Kidney (tissue), 14 donors: ENCODE measurements around the gene DAP3. TPM values are rescaled to one million over a fixed set of nuclear protein-coding genes. Genes with fewer than 3 reads are reported as not detected.
"Not testable (repeated sequence)": the region's sequence is repeated elsewhere in the genome, so short reads cannot be mapped to it uniquely, and the experiment has no call there.

Source experiments
- DNase-seq, 5 donors: peaks; one replicate each; pipeline ENCODE4 v3.0.0-alpha.2; 2013 to 2020
- FAIRE-seq: peaks from 2 replicates; lab custom pipeline; 2012; peaks lifted over from hg19 to GRCh38; lab: Jason Lieb, UNC
- H3K27ac ChIP-seq, 2 donors: one replicate each; pipeline ENCODE4 v1.7.0; 2013; ENCODE audit warnings: low read depth in 2 of 2, low read length in 2 of 2, inconsistent platforms in 1 of 2
- H3K27me3 ChIP-seq: one replicate; pipeline ENCODE4 v1.7.1; 2013; ENCODE audit warnings: low read length, inconsistent platforms; ENCODE audit not compliant: control insufficient read depth, insufficient read depth
- H3K36me3 ChIP-seq, 3 donors: one replicate each; pipeline versions ENCODE4 v1.7.0 to v1.7.1; 2013; ENCODE audit warnings: low read length in 3 of 3, control low read depth in 1 of 3, inconsistent platforms in 1 of 3; ENCODE audit not compliant: insufficient read depth in 3 of 3, control insufficient read depth in 2 of 3
- H3K4me1 ChIP-seq, 3 donors: one replicate each; pipeline versions ENCODE4 v1.7.0 to v1.7.1; 2013; ENCODE audit warnings: low read length in 3 of 3, inconsistent platforms in 1 of 3, low read depth in 1 of 3; ENCODE audit not compliant: control insufficient read depth in 2 of 3, insufficient read depth in 2 of 3
- H3K4me3 ChIP-seq, 3 donors: one replicate each; pipeline versions ENCODE4 v1.7.0 to v1.8.1; 2013; ENCODE audit warnings: low read length in 3 of 3, control low read depth in 1 of 3, inconsistent platforms in 1 of 3
- H3K9ac ChIP-seq, 3 donors: one replicate each; pipeline versions ENCODE4 v1.7.0 to v1.7.1; 2013; ENCODE audit warnings: low read length in 3 of 3, control low read depth in 1 of 3, inconsistent platforms in 1 of 3
- H3K9me3 ChIP-seq, 3 donors: one replicate each; pipeline versions ENCODE4 v1.7.0 to v1.7.1; 2013; ENCODE audit warnings: low read length in 3 of 3, control low read depth in 1 of 3, inconsistent platforms in 1 of 3; ENCODE audit not compliant: control insufficient read depth in 2 of 3, insufficient read depth in 1 of 3
- intact Hi-C: fragments of 100-400 bp; cut with DNase I; formaldehyde crosslinking; loops from one replicate; pipeline ENCODE4 v1.11.1; 2022
- polyA plus RNA-seq: library from polyadenylated mRNA; stranded (reverse); fragments of 350-450 nt; fragmentation: Illumina TruSeq; extraction: RNeasy Lipid Tissue Mini Kit (QIAGEN cat#74804); gene quantifications from one replicate; pipeline ENCODE4 v1.2.3, GENCODE V29; 2014; ENCODE audit warnings: low read depth, low replicate concordance; ENCODE audit not compliant: insufficient read depth
- total RNA-seq: library from RNA; stranded (reverse); fragmentation: NEBNext Ultra II Directional; extraction: Animal tissue kit (Norgen Biotek cat#: 25700); gene quantifications from one replicate; pipeline ENCODE4 v1.2.1, GENCODE V29; 2021
- TF ChIP-seq, protein P1 (sequence below): IDR thresholded peaks from 3 replicates; pipeline ENCODE4 v1.5.1; 2012; ENCODE audit warnings: mild to moderate bottlenecking, moderate library complexity, borderline replicate concordance; ENCODE audit not compliant: insufficient read depth; ENCODE audit errors: extremely low read depth
- donor health status: control.
- donor health status: control.
- donor health status: control.
- donor health status: control.
- donor health status: control.
- donor health status: DM: yes; HTN: yes; CAD: no.
- donor health status: Normal renal cell carcinoma (clear cell type).

DAP3 gene
- total and polyA plus RNA-seq, 2 donors from 2014 or later = 85.2 to 92.2 TPM

DNA sequence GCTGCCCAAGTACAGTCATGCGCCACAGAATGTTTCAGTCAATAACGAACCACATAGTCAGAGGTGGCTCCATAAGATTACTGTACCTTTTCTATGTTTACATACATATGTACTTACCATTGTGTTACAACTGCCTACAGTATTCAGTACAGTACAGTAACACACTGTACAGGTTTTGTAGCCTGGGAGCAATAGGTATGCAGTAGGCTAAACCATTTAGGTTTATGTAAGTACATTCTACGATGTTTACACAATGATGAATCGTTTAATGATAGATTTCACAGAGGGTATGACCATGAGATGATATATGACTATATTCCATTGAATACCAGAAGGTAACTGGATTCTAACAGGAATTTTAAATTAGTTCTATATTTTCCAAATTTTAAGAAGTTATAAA lies 10.9 kb upstream of the DAP3 start:
- Histone ChIP-seq H3K9me3 (no peaks in the 10 kb centered on the region), H3K36me3 (peaks cover 3 to 58% (median 18%) of the 10 kb centered on the region in 3 donors)
- no peak for FAIRE-seq

DNA sequence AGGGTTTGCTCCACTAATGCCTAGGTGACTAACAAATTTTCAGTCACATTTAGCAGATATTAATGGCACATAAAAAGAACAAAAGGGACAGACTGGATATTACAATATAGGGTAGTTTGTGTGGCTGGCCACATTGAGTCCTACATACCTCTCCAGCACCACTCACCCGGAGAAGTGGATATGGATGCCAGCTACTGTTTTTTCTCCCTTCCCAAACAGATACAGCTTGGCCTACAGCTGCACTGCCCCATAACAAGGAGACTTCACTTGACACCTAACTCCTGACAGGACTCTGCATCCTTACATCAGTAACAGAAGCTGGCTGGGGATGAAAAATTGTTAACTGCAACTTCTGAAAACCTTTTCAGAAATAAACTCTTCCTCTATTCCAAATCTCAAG lies 9.9 kb upstream of the DAP3 start:
- H3K4me3 ChIP-seq, H3K4me1 ChIP-seq, H3K27me3 ChIP-seq, H3K27ac ChIP-seq, FAIRE-seq, H3K9me3 ChIP-seq, intact Hi-C loops, H3K9ac ChIP-seq, DNase-seq: not testable (repeated sequence)
- peaks cover 0 to 56% (median 16%) of the 10 kb centered on the region in 3 donors for H3K36me3 ChIP-seq

More for the DNA sequence above, 10.9 kb upstream of the DAP3 start:
- no peak overlapping the region for H3K9ac ChIP-seq
- intact Hi-C loops = no loop called here
- no peaks in the 10 kb centered on the region for H3K27me3 ChIP-seq
- TF ChIP-seq, protein P1, sequence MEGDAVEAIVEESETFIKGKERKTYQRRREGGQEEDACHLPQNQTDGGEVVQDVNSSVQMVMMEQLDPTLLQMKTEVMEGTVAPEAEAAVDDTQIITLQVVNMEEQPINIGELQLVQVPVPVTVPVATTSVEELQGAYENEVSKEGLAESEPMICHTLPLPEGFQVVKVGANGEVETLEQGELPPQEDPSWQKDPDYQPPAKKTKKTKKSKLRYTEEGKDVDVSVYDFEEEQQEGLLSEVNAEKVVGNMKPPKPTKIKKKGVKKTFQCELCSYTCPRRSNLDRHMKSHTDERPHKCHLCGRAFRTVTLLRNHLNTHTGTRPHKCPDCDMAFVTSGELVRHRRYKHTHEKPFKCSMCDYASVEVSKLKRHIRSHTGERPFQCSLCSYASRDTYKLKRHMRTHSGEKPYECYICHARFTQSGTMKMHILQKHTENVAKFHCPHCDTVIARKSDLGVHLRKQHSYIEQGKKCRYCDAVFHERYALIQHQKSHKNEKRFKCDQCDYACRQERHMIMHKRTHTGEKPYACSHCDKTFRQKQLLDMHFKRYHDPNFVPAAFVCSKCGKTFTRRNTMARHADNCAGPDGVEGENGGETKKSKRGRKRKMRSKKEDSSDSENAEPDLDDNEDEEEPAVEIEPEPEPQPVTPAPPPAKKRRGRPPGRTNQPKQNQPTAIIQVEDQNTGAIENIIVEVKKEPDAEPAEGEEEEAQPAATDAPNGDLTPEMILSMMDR = no peak
- H3K4me1 ChIP-seq = no peaks in the 10 kb centered on the region
- H3K27ac ChIP-seq = no peak overlapping the region
- no peak overlapping the region for H3K4me3 ChIP-seq
- no peak for DNase-seq

DNA sequence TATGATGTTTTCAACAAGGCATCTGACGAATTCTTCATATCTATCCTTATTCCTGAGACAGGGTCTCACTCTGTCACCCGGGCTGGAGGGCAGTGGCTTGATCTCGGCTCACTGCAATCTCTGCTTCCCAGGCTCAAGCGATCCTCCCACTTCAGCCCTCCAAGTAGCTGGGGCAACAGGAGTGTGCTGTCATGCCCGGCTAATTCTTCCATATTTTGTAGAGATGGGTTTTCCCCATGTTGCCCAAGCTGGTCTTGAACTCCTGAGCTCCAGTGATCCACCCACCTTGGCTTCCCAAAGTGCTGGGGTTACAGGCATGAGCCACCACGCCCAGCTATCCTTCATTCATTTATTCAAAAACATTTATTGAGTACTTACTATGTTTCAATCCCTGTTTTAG lies 8.4 kb upstream of the DAP3 start:
- TF ChIP-seq, protein P1 = no peak
- Histone ChIP-seq H3K36me3 (peaks cover 0 to 46% (median 14%) of the 10 kb centered on the region in 3 donors), H3K27ac (no peak overlapping the region), H3K27me3 (no peaks in the 10 kb centered on the region), H3K9me3 (no peaks in the 10 kb centered on the region), H3K4me1 (no peaks in the 10 kb centered on the region), H3K9ac (no peak overlapping the region), H3K4me3 (no peak overlapping the region)
- no peak for DNase-seq
- FAIRE-seq = no peak
- intact Hi-C loops = no loop called here

DNA sequence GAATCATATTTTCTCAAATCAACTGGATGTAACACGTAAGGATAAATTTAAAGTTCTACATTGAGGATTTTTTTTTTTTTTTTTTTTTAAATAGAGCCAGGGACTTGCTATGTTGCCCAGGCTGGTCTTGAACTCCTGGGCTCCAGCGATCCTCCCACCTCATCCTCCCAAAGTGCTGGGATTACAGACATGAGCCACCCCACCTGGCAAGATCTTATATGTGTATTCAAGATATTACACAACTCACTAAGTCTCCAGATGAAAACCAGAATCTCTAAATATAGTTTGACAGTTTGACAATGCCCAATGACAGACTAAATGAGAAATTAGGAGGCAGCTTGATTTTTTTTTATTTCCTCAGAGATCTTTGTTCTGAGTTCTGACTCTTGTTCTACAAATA lies 7.1 kb upstream of the DAP3 start:
- H3K9ac ChIP-seq = no peak overlapping the region
- DNase-seq (no peak), FAIRE-seq (no peak)
- H3K27ac ChIP-seq = no peak overlapping the region
- H3K4me3 ChIP-seq = no peak overlapping the region
- H3K36me3 ChIP-seq = peaks cover 0 to 38% (median 11%) of the 10 kb centered on the region in 3 donors
- TF ChIP-seq, protein P1 = no peak
- no peaks in the 10 kb centered on the region for H3K9me3 ChIP-seq
- no peaks in the 10 kb centered on the region for H3K27me3 ChIP-seq
- intact Hi-C loops = no loop called here
- H3K4me1 ChIP-seq = peaks cover 0 to 7% (median 0%) of the 10 kb centered on the region in 3 donors

DNA sequence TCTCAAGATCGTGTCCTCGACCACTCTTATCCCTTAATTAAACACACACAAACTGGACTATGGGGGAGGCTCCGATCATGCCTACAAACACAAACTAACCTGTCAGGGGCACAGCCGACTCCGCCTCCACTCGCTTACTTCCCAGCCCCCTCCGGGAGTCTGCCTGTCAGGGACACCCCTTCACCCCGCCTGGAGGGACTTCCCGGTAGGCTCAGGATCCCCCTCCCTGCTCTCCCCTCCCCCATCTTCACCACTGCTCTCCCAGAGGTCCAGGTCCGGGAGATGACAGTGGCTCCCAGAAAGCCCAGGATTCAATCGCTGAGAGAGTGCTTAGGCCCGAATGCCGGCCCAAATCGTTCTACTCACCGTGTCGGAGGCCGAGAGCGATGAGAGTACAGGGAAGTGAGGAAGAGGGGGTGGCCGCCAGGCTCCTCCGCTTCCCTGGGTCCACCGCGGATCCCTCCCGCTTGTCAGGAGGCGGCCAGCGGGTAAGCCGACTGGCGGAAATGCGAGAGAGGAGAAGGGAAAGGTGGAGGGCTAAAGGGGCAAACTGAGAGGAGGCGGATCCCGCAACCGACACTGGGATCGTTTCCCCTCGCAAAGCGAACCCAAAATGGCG lies 1.1 kb upstream of the DAP3 start:
- FAIRE-seq, H3K9me3 ChIP-seq, DNase-seq, H3K36me3 ChIP-seq, intact Hi-C loops, H3K27me3 ChIP-seq: not testable (repeated sequence)
- Histone ChIP-seq H3K9ac (peak overlapping the region; percentile 80 to 89 (median 88)), H3K4me3 (peak overlapping the region; percentile 86 to 93 (median 92)), H3K4me1 (peaks cover 0 to 11% (median 0%) of the 10 kb centered on the region in 3 donors), H3K27ac (peak overlapping the region; percentile 98 to 99)
